Measurements from ENCODE around the gene UFSP2.

Gene UFSP2

DNA sequence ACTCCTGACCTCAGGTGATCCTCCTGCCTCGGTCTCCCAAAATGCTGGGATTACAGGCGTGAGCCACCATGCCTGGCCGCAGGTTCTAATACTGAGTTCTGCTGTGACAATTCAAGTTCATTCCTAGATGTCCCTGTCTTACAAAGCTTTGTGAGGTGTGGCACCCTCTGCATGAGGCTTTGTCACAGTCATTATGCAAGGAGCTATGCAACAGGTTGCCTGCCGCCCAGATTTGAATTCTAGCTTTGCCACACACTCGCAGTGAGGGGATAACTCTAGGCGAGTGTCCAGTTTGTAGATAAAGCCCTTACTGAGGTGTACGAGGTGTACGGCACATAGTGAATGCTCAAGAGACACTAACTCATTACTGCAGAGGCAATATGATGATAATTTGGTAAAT is 42.2 kb upstream of the UFSP2 start:
- Histone ChIP-seq H3K36me3 (no peaks in the 10 kb centered on the region), H3K27me3 (peaks cover 0 to 16% (median 8%) of the 10 kb centered on the region in 11 experiments; a peak in 16 of 22 replicates), H3K27ac (no peak overlapping the region), H3K9ac (no peak overlapping the region), H4K20me1 (no peaks in the 10 kb centered on the region), H3K4me3 (no peak overlapping the region), H3K9me3 (replicated peaks in 1 of 11) (no peaks in the 10 kb centered on the region), H3K4me1 (peaks cover 13 to 20% (median 17%) of the 10 kb centered on the region in 10 experiments; a peak in 17 of 20 replicates), H3K4me2 (no peak overlapping the region)
- TF ChIP-seq Cebpa-rat (IDR thresholded peaks at IDR 0.05), result no peak

GRCh38 chr4:185467101-185467500 is 41.3 kb upstream of the UFSP2 start:
- Histone ChIP-seq H3K9me3 (replicated peaks in 1 of 11) (no peaks in the 10 kb centered on the region), H3K27ac (no peak overlapping the region), H3K36me3 (no peaks in the 10 kb centered on the region), H3K9ac (no peak overlapping the region), H3K27me3 (peaks cover 0 to 10% (median 5%) of the 10 kb centered on the region in 11 experiments; a peak in 16 of 22 replicates), H4K20me1 (no peaks in the 10 kb centered on the region), H3K4me2 (no peak overlapping the region), H3K4me3 (no peak overlapping the region), H3K4me1 (peaks cover 10 to 17% (median 14%) of the 10 kb centered on the region in 10 experiments; a peak in 17 of 20 replicates)
- no peak for TF ChIP-seq Cebpa-rat (IDR thresholded peaks at IDR 0.05)

- H3K9me3 ChIP-seq (replicated peaks in 1 of 11), result no peaks in the 10 kb centered on the region
- no peak overlapping the region for H3K4me2 ChIP-seq
- H3K27ac ChIP-seq, result no peak overlapping the region
- H3K9ac ChIP-seq, result no peak overlapping the region
- H3K4me3 ChIP-seq, result no peak overlapping the region
- peaks cover 5 to 14% (median 8%) of the 10 kb centered on the region in 10 experiments; a peak in 15 of 20 replicates for H3K4me1 ChIP-seq
- H3K36me3 ChIP-seq, result no peaks in the 10 kb centered on the region
- 0 out of 22 replicates have a peak, but pooled peaks cover 0 to 7% (median 0%) of the 10 kb centered on the region in 11 experiments for H3K27me3 ChIP-seq
- no peak for TF ChIP-seq Cebpa-rat (IDR thresholded peaks at IDR 0.05)
- no peaks in the 10 kb centered on the region for H4K20me1 ChIP-seq
These were observed 39.9 kb upstream of the UFSP2 start for GRCh38 chr4:185465707-185466106.

DNA sequence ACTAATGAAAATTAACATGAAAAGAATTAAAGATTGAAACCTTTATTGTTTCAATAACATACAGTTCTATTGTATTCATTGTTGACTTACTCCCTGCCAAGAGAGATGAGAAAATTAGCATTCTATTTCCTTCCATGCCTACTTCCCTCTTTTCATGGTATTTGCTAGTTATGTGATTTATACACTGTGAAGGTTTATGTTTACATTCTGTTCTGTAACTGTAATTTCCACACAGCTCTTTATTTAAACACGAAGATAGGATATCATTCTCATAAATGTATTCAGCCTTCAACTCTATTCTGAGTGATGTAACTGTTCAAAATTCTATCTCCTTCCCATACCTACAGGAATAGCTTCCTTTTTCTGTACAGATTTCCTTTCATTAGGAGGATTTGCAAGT is 39.1 kb upstream of the UFSP2 start:
- Histone ChIP-seq H3K4me2 (peak overlapping the region in 1 of 11 experiments; percentile 26; a peak in 1 of 22 replicates), H3K27me3 (0 out of 22 replicates have a peak, but pooled peaks cover 0 to 7% (median 0%) of the 10 kb centered on the region in 11 experiments), H3K4me3 (no peak overlapping the region), H3K27ac (no peak overlapping the region), H3K36me3 (no peaks in the 10 kb centered on the region), H4K20me1 (no peaks in the 10 kb centered on the region), H3K9me3 (replicated peaks in 1 of 11) (no peaks in the 10 kb centered on the region), H3K9ac (no peak overlapping the region), H3K4me1 (peaks cover 0 to 14% (median 0%) of the 10 kb centered on the region in 10 experiments; a peak in 4 of 20 replicates)
- no peak for TF ChIP-seq Cebpa-rat (IDR thresholded peaks at IDR 0.05)

- Histone ChIP-seq H3K4me2 (no peak overlapping the region), H4K20me1 (no peaks in the 10 kb centered on the region), H3K27ac (no peak overlapping the region), H3K9ac (no peak overlapping the region), H3K27me3 (no peaks in the 10 kb centered on the region), H3K4me1 (peaks cover 0 to 14% (median 0%) of the 10 kb centered on the region in 10 experiments; a peak in 3 of 20 replicates), H3K9me3 (replicated peaks in 1 of 11) (no peaks in the 10 kb centered on the region), H3K36me3 (no peaks in the 10 kb centered on the region), H3K4me3 (no peak overlapping the region)
- TF ChIP-seq Cebpa-rat (IDR thresholded peaks at IDR 0.05), result no peak
These were observed 38.4 kb upstream of the UFSP2 start for GRCh38 chr4:185464183-185464582.

- Histone ChIP-seq H3K36me3 (no peaks in the 10 kb centered on the region), H3K9me3 (replicated peaks in 1 of 11) (no peaks in the 10 kb centered on the region), H3K4me1 (peaks cover 0 to 14% (median 0%) of the 10 kb centered on the region in 10 experiments; a peak in 3 of 20 replicates), H3K27me3 (no peaks in the 10 kb centered on the region), H3K4me2 (no peak overlapping the region), H3K9ac (no peak overlapping the region), H4K20me1 (no peaks in the 10 kb centered on the region), H3K4me3 (no peak overlapping the region), H3K27ac (no peak overlapping the region)
- TF ChIP-seq Cebpa-rat (IDR thresholded peaks at IDR 0.05), result no peak
These were observed 37.8 kb upstream of the UFSP2 start for GRCh38 chr4:185463541-185463940.

- H3K27ac ChIP-seq, result no peak overlapping the region
- H3K4me3 ChIP-seq, result no peak overlapping the region
- no peak for TF ChIP-seq Cebpa-rat (IDR thresholded peaks at IDR 0.05)
- H3K4me2 ChIP-seq, result no peak overlapping the region
- no peaks in the 10 kb centered on the region for H4K20me1 ChIP-seq
- peaks cover 0 to 14% (median 0%) of the 10 kb centered on the region in 10 experiments; a peak in 3 of 20 replicates for H3K4me1 ChIP-seq
- H3K9me3 ChIP-seq (replicated peaks in 1 of 11), result no peaks in the 10 kb centered on the region
- no peaks in the 10 kb centered on the region for H3K36me3 ChIP-seq
- H3K27me3 ChIP-seq, result no peaks in the 10 kb centered on the region
- no peak overlapping the region for H3K9ac ChIP-seq
These were observed 35.8 kb upstream of the UFSP2 start for GRCh38 chr4:185461565-185461964.

DNA sequence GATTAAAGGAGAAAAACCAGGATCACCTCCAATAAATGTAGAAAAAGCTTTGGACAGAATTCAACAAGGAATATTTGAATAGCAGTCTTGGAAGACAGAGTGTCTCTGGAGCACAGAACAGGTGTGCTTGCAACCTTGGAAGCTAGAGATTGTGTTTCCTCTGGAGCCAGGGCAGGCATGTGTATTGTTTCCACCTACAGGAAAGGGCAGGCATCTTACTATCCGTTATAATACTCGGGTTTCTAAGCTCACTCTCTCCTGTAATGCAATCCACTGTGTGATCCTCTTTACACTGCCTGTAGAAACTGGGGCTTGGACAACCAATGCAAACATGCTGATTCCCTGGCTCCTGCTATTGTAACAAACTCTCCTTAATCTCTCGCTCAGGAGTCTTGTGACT is 31.4 kb upstream of the UFSP2 start:
- Histone ChIP-seq H3K9me3 (replicated peaks in 1 of 11) (no peaks in the 10 kb centered on the region), H3K36me3 (no peaks in the 10 kb centered on the region), H3K9ac (no peak overlapping the region), H3K4me2 (no peak overlapping the region), H3K4me1 (no peaks in the 10 kb centered on the region), H3K27me3 (no peaks in the 10 kb centered on the region), H4K20me1 (no peaks in the 10 kb centered on the region), H3K27ac (no peak overlapping the region), H3K4me3 (no peak overlapping the region)
- TF ChIP-seq Cebpa-rat (IDR thresholded peaks at IDR 0.05), result no peak

DNA sequence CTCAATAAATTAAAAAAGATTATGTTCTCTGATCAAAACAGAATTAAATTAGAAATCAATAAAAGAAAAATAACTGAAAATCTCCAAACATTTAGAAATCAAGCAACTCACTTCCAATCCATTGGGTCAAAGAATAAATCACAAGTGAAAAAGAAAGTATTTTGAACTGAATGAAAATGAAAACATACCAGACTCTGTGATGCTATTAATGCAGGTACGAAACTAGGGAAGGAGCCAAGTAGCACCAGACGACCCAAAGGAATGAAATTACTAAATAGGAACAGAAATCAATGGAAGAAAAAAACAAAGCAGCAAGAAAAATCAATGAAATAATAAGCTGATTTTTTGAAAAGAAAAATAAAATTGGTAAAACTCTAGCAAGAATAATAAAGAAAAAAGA is 30.4 kb upstream of the UFSP2 start:
- Histone ChIP-seq H3K27ac (no peak overlapping the region), H4K20me1 (no peaks in the 10 kb centered on the region), H3K36me3 (no peaks in the 10 kb centered on the region), H3K27me3 (no peaks in the 10 kb centered on the region), H3K9ac (no peak overlapping the region), H3K4me2 (no peak overlapping the region), H3K4me3 (no peak overlapping the region), H3K4me1 (no peaks in the 10 kb centered on the region), H3K9me3 (replicated peaks in 1 of 11) (no peaks in the 10 kb centered on the region)
- no peak for TF ChIP-seq Cebpa-rat (IDR thresholded peaks at IDR 0.05)

DNA sequence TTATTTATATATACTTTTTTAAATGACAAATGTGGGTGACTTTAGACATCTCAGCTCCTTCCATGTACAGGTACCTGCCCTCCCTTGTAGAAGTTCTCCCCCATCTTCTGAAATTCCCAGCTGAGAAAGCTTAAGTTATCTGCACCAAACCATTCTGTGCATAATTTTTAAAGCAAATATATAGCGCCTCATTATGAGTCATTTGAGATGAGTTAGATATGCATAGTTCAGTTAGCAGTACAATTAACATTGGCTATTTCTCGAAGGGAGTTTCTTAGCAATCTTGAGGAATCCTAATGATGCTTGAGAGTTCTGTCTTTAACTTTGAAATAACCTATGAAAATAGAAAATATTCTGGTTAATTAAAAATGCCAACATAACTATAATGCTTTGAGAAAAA is 19.4 kb upstream of the UFSP2 start:
- Histone ChIP-seq H3K4me2 (no peak overlapping the region), H3K27me3 (no peaks in the 10 kb centered on the region), H3K9ac (no peak overlapping the region), H4K20me1 (no peaks in the 10 kb centered on the region), H3K27ac (no peak overlapping the region), H3K36me3 (no peaks in the 10 kb centered on the region; a peak in 1 of 22 replicates), H3K4me3 (no peak overlapping the region), H3K9me3 (replicated peaks in 1 of 11) (no peaks in the 10 kb centered on the region), H3K4me1 (no peaks in the 10 kb centered on the region)
- TF ChIP-seq Cebpa-rat (IDR thresholded peaks at IDR 0.05), result no peak

All from BLaER1 treated with 17β-estradiol and CSF1 and Interleukin-3, amounts not matched to agents 10 nM and 100 nM (cell line).